H1 (cell line): Measurements from ENCODE around the gene CRTC1. TPM values are rescaled to one million over a fixed set of nuclear protein-coding genes. Genes with fewer than 3 reads are reported as not detected.

Source experiments
- CTCF ChIA-PET: fragments of 300-600 bp; sonication (Branson Sonifier 250); formaldehyde crosslinking; loops from one replicate; lab custom pipeline; 2021; ENCODE audit not compliant: partially characterized antibody; lab: Charles Lee
- POLR2A ChIA-PET: fragments of 300-600 bp; sonication (Branson Sonifier 250); formaldehyde crosslinking; loops from one replicate; lab custom pipeline; 2021; ENCODE audit warnings: inconsistent platforms; ENCODE audit not compliant: partially characterized antibody; lab: Charles Lee
- DNase-seq, 2 experiments: peaks; one replicate each; pipeline versions ENCODE4 v3.0.0 to v3.0.0-alpha.2; 2010 to 2022; ENCODE audit warnings: low spot score in 2 of 2, low read depth in 1 of 2, mixed read lengths in 1 of 2
- FAIRE-seq: peaks from 2 replicates; lab custom pipeline; 2011; peaks lifted over from hg19 to GRCh38; lab: Jason Lieb, UNC
- H2AFZ ChIP-seq: 2 replicates; pipeline ENCODE4 v1.8.1; 2012; ENCODE audit warnings: low read length, inconsistent platforms
- H2AK5ac ChIP-seq: 2 replicates; pipeline ENCODE4 v1.6.1; 2013; ENCODE audit warnings: low read depth, low read length
- H2BK120ac ChIP-seq: replicated peaks from 2 replicates; pipeline ENCODE3; 2013; ENCODE audit warnings: low read depth, low read length, inconsistent platforms
- H2BK12ac ChIP-seq: 2 replicates; pipeline ENCODE4 v1.6.1; 2013; ENCODE audit warnings: low read depth, low read length
- H2BK15ac ChIP-seq: 2 replicates; pipeline ENCODE4 v1.6.1; 2013; ENCODE audit warnings: low read length
- H2BK20ac ChIP-seq: 2 replicates; pipeline ENCODE4 v1.6.1; 2013; ENCODE audit warnings: low read length
- H2BK5ac ChIP-seq: 2 replicates; pipeline ENCODE4 v1.6.1; 2013; ENCODE audit warnings: low read depth, low read length
- H3K14ac ChIP-seq: 2 replicates; pipeline ENCODE4 v1.6.1; 2013; ENCODE audit warnings: inconsistent platforms; ENCODE audit not compliant: insufficient read length
- H3K18ac ChIP-seq: 2 replicates; pipeline ENCODE4 v1.6.1; 2013; ENCODE audit warnings: low read length; ENCODE audit errors: extremely low read depth
- H3K23ac ChIP-seq: 2 replicates; pipeline ENCODE4 v1.6.1; 2013; ENCODE audit warnings: inconsistent platforms; ENCODE audit not compliant: insufficient read length
- H3K23me2 ChIP-seq: 2 replicates; pipeline ENCODE4 v1.6.1; 2013; ENCODE audit warnings: low read depth, low read length
- H3K27ac ChIP-seq: 2 replicates; pipeline ENCODE4 v1.6.1; 2011; ENCODE audit warnings: low read depth, low read length, inconsistent platforms
- H3K27me3 ChIP-seq, 4 experiments: replicated peaks in 1 of 4; 1 replicate in 1 of 4; 2 replicates in 3 of 4; pipeline versions ENCODE4 v1.6.1 to v1.8.1; 2011 to 2013; ENCODE audit warnings: low read length in 3 of 4, mild to moderate bottlenecking in 3 of 4, inconsistent platforms in 2 of 4, mixed read lengths in 2 of 4, moderate library complexity in 1 of 4; ENCODE audit not compliant: control insufficient read depth in 3 of 4, insufficient read depth in 3 of 4; ENCODE audit errors: extremely low read depth in 1 of 4
- H3K36me3 ChIP-seq, 4 experiments: 2 replicates each; pipeline versions ENCODE4 v1.6.1 to v1.8.1; 2011 to 2013; ENCODE audit warnings: mild to moderate bottlenecking in 4 of 4, low read length in 3 of 4, moderate library complexity in 2 of 4, control low read depth in 1 of 4, inconsistent platforms in 1 of 4; ENCODE audit not compliant: insufficient read depth in 4 of 4, control insufficient read depth in 2 of 4
- H3K4ac ChIP-seq: replicated peaks from 2 replicates; pipeline ENCODE3; 2013; ENCODE audit warnings: low read length, low read depth, mixed read lengths, inconsistent platforms; ENCODE audit not compliant: insufficient read length
- H3K4me1 ChIP-seq, 4 experiments: replicated peaks in 1 of 4; 1 replicate in 1 of 4; 2 replicates in 3 of 4; pipeline versions ENCODE4 v1.6.1 to v1.8.1; 2011 to 2013; ENCODE audit warnings: low read length in 3 of 4, inconsistent platforms in 2 of 4, mixed read lengths in 1 of 4; ENCODE audit not compliant: insufficient read depth in 4 of 4, control insufficient read depth in 3 of 4
- H3K4me2 ChIP-seq, 2 experiments: 2 replicates each; pipeline versions ENCODE4 v1.6.1 to v1.8.1; 2011 to 2013; ENCODE audit warnings: low read depth in 2 of 2, low read length in 2 of 2, control low read depth in 1 of 2, inconsistent platforms in 1 of 2, mild to moderate bottlenecking in 1 of 2; ENCODE audit not compliant: insufficient read depth in 1 of 2
- H3K4me3 ChIP-seq, 4 experiments: fragments of 200-600, 300-600 bp in 1 of 4; sonication (generic), shearing (Covaris generic), sonication (Bioruptor Twin) in 1 of 4; 2 replicates each; pipeline versions ENCODE4 v1.5.1 to v1.8.1; 2011 to 2016; ENCODE audit warnings: low read length in 4 of 4, low read depth in 3 of 4, control low read depth in 2 of 4, inconsistent platforms in 2 of 4, mild to moderate bottlenecking in 2 of 4, mixed read lengths in 1 of 4, moderate library complexity in 1 of 4; ENCODE audit not compliant: insufficient read depth in 2 of 4; ENCODE audit errors: extremely low read depth in 1 of 4
- H3K56ac ChIP-seq: replicated peaks from 2 replicates; pipeline ENCODE3; 2013; ENCODE audit warnings: low read depth, mild to moderate bottlenecking, mixed read lengths, low read length, inconsistent platforms; ENCODE audit not compliant: insufficient read length
- H3K79me1 ChIP-seq: 2 replicates; pipeline ENCODE4 v1.6.1; 2013; ENCODE audit warnings: low read depth, low read length, control low read depth
- H3K79me2 ChIP-seq, 2 experiments: 2 replicates each; pipeline versions ENCODE4 v1.6.1 to v1.8.1; 2012 to 2013; ENCODE audit warnings: low read length in 2 of 2, mild to moderate bottlenecking in 2 of 2, inconsistent platforms in 1 of 2; ENCODE audit not compliant: insufficient read depth in 2 of 2, control insufficient read depth in 1 of 2
- H3K9ac ChIP-seq, 4 experiments: replicated peaks in 1 of 4; 1 replicate in 1 of 4; 2 replicates in 3 of 4; pipeline versions ENCODE4 v1.6.1 to v1.8.1; 2011 to 2013; ENCODE audit warnings: low read depth in 3 of 4, low read length in 3 of 4, control low read depth in 2 of 4, mild to moderate bottlenecking in 2 of 4, moderate library complexity in 2 of 4, inconsistent platforms in 1 of 4; ENCODE audit errors: extremely low read depth in 1 of 4
- H3K9me3 ChIP-seq, 2 experiments: 2 replicates each; pipeline versions ENCODE4 v1.6.1 to v1.8.1; 2012 to 2013; ENCODE audit warnings: mild to moderate bottlenecking in 2 of 2, moderate library complexity in 2 of 2, control low read depth in 1 of 2, inconsistent platforms in 1 of 2, low read depth in 1 of 2, low read length in 1 of 2, mixed read lengths in 1 of 2; ENCODE audit not compliant: insufficient read depth in 2 of 2
- H4K20me1 ChIP-seq, 2 experiments: replicated peaks in 1 of 2; 2 replicates each; pipeline versions ENCODE3 to v1.8.1; 2011 to 2013; ENCODE audit warnings: inconsistent platforms in 2 of 2, low read length in 2 of 2, mild to moderate bottlenecking in 1 of 2; ENCODE audit not compliant: insufficient read depth in 2 of 2, control insufficient read depth in 1 of 2
- H4K5ac ChIP-seq: 2 replicates; pipeline ENCODE4 v1.6.1; 2013; ENCODE audit warnings: low read length, low read depth, mixed read lengths, inconsistent platforms; ENCODE audit not compliant: insufficient read length
- H4K8ac ChIP-seq: 2 replicates; pipeline ENCODE4 v1.8.0; 2013; ENCODE audit warnings: mild to moderate bottlenecking, moderate library complexity, low read length, inconsistent platforms; ENCODE audit not compliant: insufficient read depth; ENCODE audit errors: extremely low read depth
- H4K91ac ChIP-seq: replicated peaks from 2 replicates; pipeline ENCODE3; 2013; ENCODE audit warnings: low read length, mixed read lengths, inconsistent platforms; ENCODE audit not compliant: insufficient read length
- BRCA1 ChIP-seq: IDR thresholded peaks from 2 replicates; pipeline ENCODE4 v1.6.1; 2012; ENCODE audit warnings: low read depth, low read length, improper control_type of control experiment
- CREB1 ChIP-seq: IDR thresholded peaks from 2 replicates; pipeline ENCODE4 v1.6.1; 2012; ENCODE audit warnings: inconsistent platforms
- FOSL1 ChIP-seq: IDR thresholded peaks from 2 replicates; pipeline ENCODE4 v1.6.1; 2011; ENCODE audit warnings: mild to moderate bottlenecking, low read depth, low read length, moderate library complexity; ENCODE audit not compliant: insufficient read depth
- KDM5A ChIP-seq: fragments of 200-600 bp; IDR thresholded peaks from 2 replicates; pipeline ENCODE4 v1.7.1; 2012; ENCODE audit warnings: mild to moderate bottlenecking, low read length, inconsistent platforms, mixed read lengths
- SRF ChIP-seq: IDR thresholded peaks from 2 replicates; pipeline ENCODE4 v1.6.1; 2011; ENCODE audit warnings: mild to moderate bottlenecking, low read depth, low read length, moderate library complexity
- TBP ChIP-seq: IDR thresholded peaks from 2 replicates; pipeline ENCODE4 v1.6.1; 2011; ENCODE audit warnings: low read depth, low read length, improper control_type of control experiment
- USF2 ChIP-seq: IDR thresholded peaks from 2 replicates; pipeline ENCODE4 v1.6.1; 2011; ENCODE audit warnings: low read length, improper control_type of control experiment
- WGBS, 2 experiments: shearing (Covaris generic) in 1 of 2; methylation state at CpG; one replicate each; pipeline versions ENCODE4 v1.1.6 to v1.1.7; 2013 to 2015; ENCODE audit warnings: low lambda C conversion rate in 2 of 2, mixed read lengths in 2 of 2, inconsistent platforms in 1 of 2, low coverage in 1 of 2, missing lambda C conversion rate in 1 of 2; ENCODE audit not compliant: insufficient replicate concordance in 2 of 2, insufficient coverage in 1 of 2, insufficient read length in 1 of 2; ENCODE audit errors: extremely low coverage in 1 of 2, missing lambda C conversion rate in 1 of 2; 5-methylcytosine and 5-hydroxymethylcytosine counted together
- polyA plus RNA-seq, 7 experiments: library from polyadenylated mRNA; depleted of rRNA in 3 of 7; stranded (reverse) in 5 of 7; unstranded in 2 of 7; fragments of >200 nt in 5 of 7; fragments of 200-250 nt in 2 of 7; gene quantifications; 1 replicate in 5 of 7; 2 replicates in 1 of 7; 4 replicates in 1 of 7; pipeline versions ENCODE4 v1.2.1 to v1.2.3, GENCODE V29; 2011 to 2013; ENCODE audit warnings: missing spikeins in 2 of 7, mixed read lengths in 2 of 7
- total RNA-seq: library from RNA; stranded (reverse); fragmentation: NEBNext Ultra II Directional; extraction: Animal tissue kit (Norgen Biotek cat#: 25700); gene quantifications from 2 replicates; pipeline ENCODE4 v1.2.1, GENCODE V29; 2021

CRTC1 gene
- total and polyA plus RNA-seq, 2 of the 8 experiments (the other 6 are each of a cell fraction or from before 2014, with no cell fraction given) = 2.9 to 8.5 TPM

GRCh38 chr19:18701250-18701608 lies 17.7 kb downstream of the CRTC1 start:
- WGBS, 2 experiments = 91% methylated on average over 7 of the region's 7 CpGs; no CpG with 5 or more reads in 1 of the 2 experiments
- Histone ChIP-seq H2BK15ac (no peak overlapping the region), H3K4me3 (peak overlapping the region; percentile 13 to 56 (median 46); a peak in 4 of 8 replicates), H3K9ac (no peak overlapping the region), H3K79me1 (peaks cover 16% of the 10 kb centered on the region), H3K9me3 (no peaks in the 10 kb centered on the region), H3K4me1 (peaks cover 0 to 17% (median 7%) of the 10 kb centered on the region in 4 experiments; a peak in 4 of 7 replicates), H3K27me3 (no peaks in the 10 kb centered on the region), H4K5ac (no peak overlapping the region), H2BK20ac (no peak overlapping the region), H2BK12ac (no peak overlapping the region), H3K4me2 (peak overlapping the region; percentile 75 to 88), H4K91ac (no peak overlapping the region), H3K36me3 (no peaks in the 10 kb centered on the region), H4K8ac (no peak overlapping the region), H3K23me2 (peaks cover 3% of the 10 kb centered on the region; the same call in 1 of the 2 replicates), H2AK5ac (no peak overlapping the region), H3K14ac (no peak overlapping the region), H3K4ac (no peak overlapping the region), H4K20me1 (peaks cover 19 to 36% of the 10 kb centered on the region in 2 experiments), H2AFZ (no peak overlapping the region), H3K18ac (no peak overlapping the region; the same call in 1 of the 2 replicates), H3K56ac (no peak overlapping the region), H2BK120ac (no peak overlapping the region), H3K27ac (no peak overlapping the region), H3K23ac (no peak overlapping the region), H3K79me2 (peaks cover 0 to 17% of the 10 kb centered on the region in 2 experiments; a peak in 2 of 4 replicates), H2BK5ac (no peak overlapping the region)
- CTCF ChIA-PET = interaction anchor here (1.4 to 2.7 kb wide), 2 partner anchors 20 to 25 kb away, joined by 4 to 8 read pairs; no protein-coding TSS in a partner anchor
- POLR2A ChIA-PET = interaction anchor here (1.8 kb wide), 1 partner anchor 130 kb away, joined by 5 read pairs; the partner anchor contains the start of gene UBA52
- TF ChIP-seq SRF (no peak), CREB1 (no peak), FOSL1 (no peak), TBP (no peak), USF2 (no peak), KDM5A (no peak), BRCA1 (no peak)
- no peak for FAIRE-seq
- no peak for DNase-seq
